Uterus (tissue), 2 donors: ENCODE data around the gene PCDH10.

ENCODE experiments used
- POLR2A ChIP-seq, 2 donors: fragments of 450-650 bp; IDR thresholded peaks; one replicate each; pipeline ENCODE4 v1.6.1; 2016; ENCODE audit warnings: antibody characterized with exemption in 2 of 2, mild to moderate bottlenecking in 1 of 2, moderate library complexity in 1 of 2
- TF ChIP-seq, protein P1 (sequence below), 4 experiments: fragments of 200-600 bp in 2 of 4; fragments of 450-650 bp in 2 of 4; sonication (generic) in 2 of 4; IDR thresholded peaks; one replicate each; pipeline ENCODE4 v1.5.1; 2016 to 2019; ENCODE audit warnings: antibody characterized with exemption in 4 of 4, mild to moderate bottlenecking in 2 of 4, moderate library complexity in 1 of 4

GRCh38 chr4:133208694-133209285 lies 59.7 kb downstream of the PCDH10 start:
- TF ChIP-seq, protein P1, sequence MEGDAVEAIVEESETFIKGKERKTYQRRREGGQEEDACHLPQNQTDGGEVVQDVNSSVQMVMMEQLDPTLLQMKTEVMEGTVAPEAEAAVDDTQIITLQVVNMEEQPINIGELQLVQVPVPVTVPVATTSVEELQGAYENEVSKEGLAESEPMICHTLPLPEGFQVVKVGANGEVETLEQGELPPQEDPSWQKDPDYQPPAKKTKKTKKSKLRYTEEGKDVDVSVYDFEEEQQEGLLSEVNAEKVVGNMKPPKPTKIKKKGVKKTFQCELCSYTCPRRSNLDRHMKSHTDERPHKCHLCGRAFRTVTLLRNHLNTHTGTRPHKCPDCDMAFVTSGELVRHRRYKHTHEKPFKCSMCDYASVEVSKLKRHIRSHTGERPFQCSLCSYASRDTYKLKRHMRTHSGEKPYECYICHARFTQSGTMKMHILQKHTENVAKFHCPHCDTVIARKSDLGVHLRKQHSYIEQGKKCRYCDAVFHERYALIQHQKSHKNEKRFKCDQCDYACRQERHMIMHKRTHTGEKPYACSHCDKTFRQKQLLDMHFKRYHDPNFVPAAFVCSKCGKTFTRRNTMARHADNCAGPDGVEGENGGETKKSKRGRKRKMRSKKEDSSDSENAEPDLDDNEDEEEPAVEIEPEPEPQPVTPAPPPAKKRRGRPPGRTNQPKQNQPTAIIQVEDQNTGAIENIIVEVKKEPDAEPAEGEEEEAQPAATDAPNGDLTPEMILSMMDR (IDR thresholded peaks at IDR 0.05), result no peak
- TF ChIP-seq POLR2A (IDR thresholded peaks at IDR 0.05), result no peak
